SK-N-MC (cell line): Measurements from ENCODE around the gene ATXN1.
A peak's percentile ranks its signal among the peaks of the same experiment; 100 is the strongest.

Experiments
- DNase-seq: peaks from one replicate; pipeline ENCODE4 v3.0.0-alpha.2; 2011; ENCODE audit warnings: low read depth, low spot score
- H3K27ac ChIP-seq: fragments of 200-600 bp; sonication (generic); 2 replicates; pipeline ENCODE4 v1.5.1; 2016; ENCODE audit warnings: mixed run types
- H3K36me3 ChIP-seq: fragments of 200-600 bp; sonication (generic); 2 replicates; pipeline ENCODE4 v1.6.1; 2017; ENCODE audit warnings: antibody characterized with exemption, low read length, mixed read lengths; ENCODE audit not compliant: insufficient read depth
- H3K4me3 ChIP-seq: fragments of 200-600 bp; sonication (generic); 2 replicates; pipeline ENCODE4 v1.5.1; 2016
- H3K9ac ChIP-seq: fragments of 200-600 bp; sonication (generic); 2 replicates; pipeline ENCODE4 v1.8.0; 2017; ENCODE audit warnings: mixed run types, mixed read lengths; ENCODE audit not compliant: insufficient read length
- H3K9me3 ChIP-seq: fragments of 200-600 bp; sonication (generic); 2 replicates; pipeline ENCODE4 v1.6.1; 2017; ENCODE audit warnings: low read depth, mild to moderate bottlenecking, antibody characterized with exemption, low read length, moderate library complexity, mixed read lengths
- EZH2 ChIP-seq: fragments of 200-600 bp; sonication (generic); IDR thresholded peaks from one replicate; pipeline ENCODE4 v1.6.1; 2017; ENCODE audit warnings: antibody characterized with exemption
- FOXP2 ChIP-seq: optimal IDR thresholded peaks from 2 replicates; pipeline ENCODE3; 2011; ENCODE audit warnings: mild to moderate bottlenecking, moderate library complexity; ENCODE audit not compliant: insufficient read depth; ENCODE audit errors: extremely low read length, control extremely low read depth
- POLR2AphosphoS5 ChIP-seq: IDR thresholded peaks from 2 replicates; pipeline ENCODE4 v1.6.1; 2012; ENCODE audit warnings: mild to moderate bottlenecking, low read depth, low read length, borderline replicate concordance

The ATXN1 gene

GRCh38 chr6:16733085-16733484, 28.2 kb downstream of the ATXN1 start:
- DNase-seq, result no peak
- H3K4me3 ChIP-seq, result no peak overlapping the region
- no peaks in the 10 kb centered on the region for H3K9me3 ChIP-seq
- H3K36me3 ChIP-seq, result no peaks in the 10 kb centered on the region
- H3K27ac ChIP-seq, result no peak overlapping the region
- H3K9ac ChIP-seq, result no peak overlapping the region
- TF ChIP-seq POLR2AphosphoS5 (no peak), EZH2 (no peak), FOXP2 (no peak)

GRCh38 chr6:16731478-16732051, 29.7 kb downstream of the ATXN1 start:
- peak overlapping the region; percentile 1; the same call in 1 of the 2 replicates for H3K27ac ChIP-seq
- DNase-seq, result no peak
- no peak overlapping the region for H3K9ac ChIP-seq
- TF ChIP-seq POLR2AphosphoS5, result peak; percentile 20; the same call in 1 of the 2 replicates
- TF ChIP-seq FOXP2, result no peak
- no peak for TF ChIP-seq EZH2
- no peaks in the 10 kb centered on the region for H3K9me3 ChIP-seq
- H3K4me3 ChIP-seq, result peak overlapping the region; percentile 38
- H3K36me3 ChIP-seq, result no peaks in the 10 kb centered on the region

DNA sequence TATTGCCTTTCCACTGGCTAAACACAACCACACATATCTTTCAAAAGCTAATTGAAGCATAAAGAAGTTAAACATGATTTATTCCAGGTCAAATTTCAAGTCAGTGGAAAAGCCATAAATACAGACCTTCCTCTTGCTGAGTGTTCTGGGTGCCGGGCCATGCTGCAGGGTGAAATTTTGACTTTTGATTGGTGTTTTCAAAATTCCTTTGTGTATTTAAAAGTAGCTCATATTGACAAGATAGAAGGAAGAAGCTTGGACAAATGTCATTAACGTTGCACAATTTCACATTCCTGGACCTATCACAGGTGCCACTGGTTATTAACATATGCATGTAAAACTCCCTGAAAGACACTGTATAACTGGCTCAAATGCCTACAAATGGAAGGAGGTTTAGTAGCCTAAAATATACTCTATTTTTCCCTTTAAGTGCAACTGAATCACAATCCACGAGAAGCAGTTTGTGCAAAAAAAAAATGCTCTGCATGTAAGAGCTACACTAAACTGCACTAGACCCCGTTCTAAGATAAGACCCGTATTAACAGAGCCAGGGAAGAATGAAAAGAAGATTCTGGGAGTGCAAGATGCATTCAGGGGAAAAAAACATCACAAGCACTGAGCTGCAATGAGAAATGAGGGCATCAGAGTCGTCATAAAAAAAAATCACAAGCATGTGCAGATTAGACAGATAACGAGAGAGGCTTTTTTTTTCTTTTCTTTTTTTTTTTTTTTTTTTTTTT, 30.4 kb downstream of the ATXN1 start:
- TF ChIP-seq EZH2, result no peak
- TF ChIP-seq FOXP2, result no peak
- no peak for TF ChIP-seq POLR2AphosphoS5
- no peaks in the 10 kb centered on the region for H3K9me3 ChIP-seq
- no peak overlapping the region for H3K9ac ChIP-seq
- no peak overlapping the region for H3K4me3 ChIP-seq
- H3K36me3 ChIP-seq, result no peaks in the 10 kb centered on the region
- no peak overlapping the region for H3K27ac ChIP-seq
- DNase-seq, result no peak

DNA sequence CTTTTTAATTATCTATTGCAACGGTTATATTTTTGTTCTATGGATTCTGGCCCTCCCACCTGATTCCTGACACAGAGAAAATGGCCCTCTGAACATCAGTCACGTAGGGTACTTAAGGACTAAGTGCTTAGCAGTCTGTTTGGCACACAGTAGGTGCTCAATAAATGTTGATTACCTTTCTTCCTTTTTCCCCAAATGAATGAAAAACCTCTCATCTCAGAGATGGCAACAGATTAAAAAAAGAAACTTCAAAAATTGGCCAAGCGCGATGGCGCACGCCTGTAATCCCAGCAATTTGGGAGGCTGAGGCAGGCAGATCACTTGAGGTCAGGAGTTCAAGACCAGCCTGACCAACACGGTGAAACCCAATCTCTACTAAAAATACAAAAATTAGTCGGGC, 31.5 kb downstream of the ATXN1 start:
- no peak for DNase-seq
- no peak overlapping the region for H3K27ac ChIP-seq
- H3K36me3 ChIP-seq, result no peaks in the 10 kb centered on the region
- TF ChIP-seq POLR2AphosphoS5, result no peak
- no peak for TF ChIP-seq FOXP2
- no peak for TF ChIP-seq EZH2
- no peaks in the 10 kb centered on the region for H3K9me3 ChIP-seq
- H3K4me3 ChIP-seq, result no peak overlapping the region
- no peak overlapping the region for H3K9ac ChIP-seq

DNA sequence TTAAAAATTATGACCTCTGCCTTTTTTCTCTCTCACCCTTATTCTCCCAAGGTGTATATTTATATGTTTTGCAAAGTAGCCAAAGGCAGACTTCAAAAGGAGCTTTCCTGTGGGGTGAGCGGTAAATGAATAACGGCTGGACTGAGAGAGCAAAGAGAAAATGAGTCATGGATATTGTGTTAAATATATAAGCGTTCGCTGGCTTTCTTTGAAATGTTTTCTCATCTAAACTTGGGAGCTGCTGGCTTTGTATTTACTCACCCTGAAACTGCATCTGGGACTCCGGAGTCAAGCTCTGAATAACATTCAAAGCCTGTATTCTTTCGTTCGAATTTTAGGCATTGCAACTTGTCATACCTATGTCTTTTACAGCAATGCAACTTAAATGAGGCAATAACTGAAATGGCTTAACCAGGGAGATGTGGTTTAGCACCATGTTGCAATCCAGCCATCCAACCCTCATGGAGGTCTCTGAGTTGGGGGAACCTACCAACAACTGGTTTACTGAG, 32.0 kb downstream of the ATXN1 start:
- Histone ChIP-seq H3K9me3 (no peaks in the 10 kb centered on the region), H3K4me3 (no peak overlapping the region), H3K9ac (no peak overlapping the region), H3K27ac (no peak overlapping the region), H3K36me3 (no peaks in the 10 kb centered on the region)
- TF ChIP-seq POLR2AphosphoS5 (no peak), EZH2 (no peak), FOXP2 (no peak)
- no peak for DNase-seq

GRCh38 chr6:16728513-16729182, 32.6 kb downstream of the ATXN1 start:
- no peak overlapping the region for H3K4me3 ChIP-seq
- DNase-seq, result no peak
- no peaks in the 10 kb centered on the region for H3K36me3 ChIP-seq
- no peak overlapping the region for H3K27ac ChIP-seq
- H3K9ac ChIP-seq, result no peak overlapping the region
- no peaks in the 10 kb centered on the region for H3K9me3 ChIP-seq
- TF ChIP-seq POLR2AphosphoS5, result no peak
- no peak for TF ChIP-seq FOXP2
- TF ChIP-seq EZH2, result no peak

GRCh38 chr6:16727996-16728395, 33.3 kb downstream of the ATXN1 start:
- no peak overlapping the region for H3K9ac ChIP-seq
- no peak for DNase-seq
- no peaks in the 10 kb centered on the region for H3K36me3 ChIP-seq
- no peak overlapping the region for H3K27ac ChIP-seq
- no peak for TF ChIP-seq FOXP2
- no peak for TF ChIP-seq EZH2
- no peak for TF ChIP-seq POLR2AphosphoS5
- H3K4me3 ChIP-seq, result no peak overlapping the region
- no peaks in the 10 kb centered on the region for H3K9me3 ChIP-seq

DNA sequence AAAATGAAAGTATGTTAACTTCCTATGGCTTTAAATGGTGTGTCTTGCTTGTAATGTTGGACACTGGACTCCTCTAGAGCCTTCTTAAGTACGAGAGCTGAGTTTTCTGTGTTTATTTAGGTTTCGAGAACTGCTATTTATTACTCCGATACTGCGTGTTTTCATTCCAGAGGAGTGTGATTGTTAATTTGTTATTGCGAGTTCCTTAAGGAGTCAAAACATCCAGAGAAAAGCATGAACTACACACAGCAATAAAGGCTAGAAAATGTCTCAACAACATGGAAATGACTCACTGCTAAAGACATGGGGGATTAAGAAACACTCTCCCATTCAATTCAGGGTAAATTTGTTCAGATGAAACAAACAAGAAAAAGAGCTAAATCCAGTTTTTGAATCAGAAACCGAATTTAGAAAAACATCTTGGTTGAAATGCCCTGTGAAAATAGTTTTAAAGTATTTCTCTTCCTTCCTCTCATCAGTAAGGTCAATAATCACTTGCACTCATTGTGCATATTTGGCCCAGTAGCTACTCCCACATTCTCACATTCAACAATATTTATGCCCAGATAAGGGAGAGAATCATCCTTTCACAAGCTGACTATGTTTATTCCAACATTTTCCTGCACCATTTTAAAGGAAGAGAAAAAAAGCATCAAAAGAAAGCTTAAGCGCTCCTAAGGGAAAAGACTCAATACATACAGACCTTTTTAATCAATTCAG, 36.0 kb downstream of the ATXN1 start:
- Histone ChIP-seq H3K9me3 (no peaks in the 10 kb centered on the region), H3K9ac (no peak overlapping the region), H3K4me3 (no peak overlapping the region), H3K36me3 (no peaks in the 10 kb centered on the region), H3K27ac (no peak overlapping the region)
- no peak for DNase-seq
- TF ChIP-seq EZH2, result no peak
- TF ChIP-seq POLR2AphosphoS5, result no peak
- no peak for TF ChIP-seq FOXP2
